ENCODE results near the gene ARHGEF25. TPM values are rescaled to one million over a fixed set of nuclear protein-coding genes. Genes with fewer than 3 reads are reported as not detected.

ARHGEF25 gene
- total RNA-seq, 2 donors from 2014 or later, result 73.8 to 77.0 TPM

Other genes with a start within 250 kb of the ARHGEF25 start
- 10 to 100 TPM; 26.5 to 62.4 TPM for gene R3HDM2, start 180.4 kb upstream of the ARHGEF25 start, total RNA-seq
- gene INHBC, start 176.7 kb upstream of the ARHGEF25 start, total RNA-seq, result not detected
- not detected for gene INHBE, start 156.1 kb upstream of the ARHGEF25 start, total RNA-seq
- 10 to 100 TPM in 1 of 2 donors, 1 to 10 TPM in 1; 1.7 to 13.0 TPM for gene GLI1, start 151.7 kb upstream of the ARHGEF25 start, total RNA-seq
- gene ARHGAP9, start 131.6 kb upstream of the ARHGEF25 start, total RNA-seq, result 10 to 100 TPM; 32.0 to 32.5 TPM
- 100 to 1,000 TPM in 1 of 2 donors, 10 to 100 TPM in 1; 58.8 to 104 TPM for gene MARS1, start 123.4 kb upstream of the ARHGEF25 start, total RNA-seq
- 10 to 100 TPM; 35.5 to 39.6 TPM for gene DDIT3, start 90.9 kb upstream of the ARHGEF25 start, total RNA-seq
- gene MBD6, start 88.6 kb upstream of the ARHGEF25 start, total RNA-seq, result 10 to 100 TPM; 39.2 to 54.3 TPM
- gene DCTN2, start 64.2 kb upstream of the ARHGEF25 start, total RNA-seq, result 100 to 1,000 TPM; 101 to 153 TPM
- gene KIF5A, start 61.4 kb upstream of the ARHGEF25 start, total RNA-seq, result 1 to 10 TPM in 1 of 2 donors, under 1 TPM in 1; 0.81 to 2.7 TPM
- 10 to 100 TPM; 33.4 to 39.9 TPM for gene PIP4K2C, start 20.2 kb upstream of the ARHGEF25 start, total RNA-seq
- 10 to 100 TPM; 37.9 to 55.1 TPM for gene DTX3, start 6.6 kb upstream of the ARHGEF25 start, total RNA-seq
- 10 to 100 TPM in 1 of 2 donors, 1 to 10 TPM in 1; 4.0 to 11.0 TPM for gene B4GALNT1, start 21.8 kb downstream of the ARHGEF25 start, total RNA-seq
- gene OS9, start 82.7 kb downstream of the ARHGEF25 start, total RNA-seq, result 100 to 1,000 TPM; 253 to 381 TPM
- gene AGAP2, start 127.3 kb downstream of the ARHGEF25 start, total RNA-seq, result 1 to 10 TPM; 1.2 to 3.5 TPM
- 100 to 1,000 TPM in 1 of 2 donors, 10 to 100 TPM in 1; 58.8 to 115 TPM for gene TSPAN31, start 133.6 kb downstream of the ARHGEF25 start, total RNA-seq
- 10 to 100 TPM; 52.3 to 72.8 TPM for gene CDK4, start 140.9 kb downstream of the ARHGEF25 start, total RNA-seq
- 10 to 100 TPM in 1 of 2 donors, 1 to 10 TPM in 1; 8.8 to 11.2 TPM for gene MARCHF9, start 143.7 kb downstream of the ARHGEF25 start, total RNA-seq
- 1 to 10 TPM in 1 of 2 donors, under 1 TPM in 1; 0.81 to 2.2 TPM for gene CYP27B1, start 155.6 kb downstream of the ARHGEF25 start, total RNA-seq
- gene METTL1, start 160.7 kb downstream of the ARHGEF25 start, total RNA-seq, result 10 to 100 TPM; 10.4 to 13.5 TPM
- gene EEF1AKMT3, start 161.2 kb downstream of the ARHGEF25 start, total RNA-seq, result 1 to 10 TPM; 7.0 to 9.7 TPM
- 10 to 100 TPM; 15.4 to 19.3 TPM for gene TSFM, start 171.4 kb downstream of the ARHGEF25 start, total RNA-seq
- 10 to 100 TPM in 1 of 2 donors, 1 to 10 TPM in 1; 2.2 to 15.3 TPM for gene AVIL, start 207.3 kb downstream of the ARHGEF25 start, total RNA-seq
- 100 to 1,000 TPM; 170 to 222 TPM for gene CTDSP2, start 235.3 kb downstream of the ARHGEF25 start, total RNA-seq

All from thoracic aorta (tissue), 2 donors.